Measurements from ENCODE around the gene TBC1D2.

- TF ChIP-seq, protein P1, sequence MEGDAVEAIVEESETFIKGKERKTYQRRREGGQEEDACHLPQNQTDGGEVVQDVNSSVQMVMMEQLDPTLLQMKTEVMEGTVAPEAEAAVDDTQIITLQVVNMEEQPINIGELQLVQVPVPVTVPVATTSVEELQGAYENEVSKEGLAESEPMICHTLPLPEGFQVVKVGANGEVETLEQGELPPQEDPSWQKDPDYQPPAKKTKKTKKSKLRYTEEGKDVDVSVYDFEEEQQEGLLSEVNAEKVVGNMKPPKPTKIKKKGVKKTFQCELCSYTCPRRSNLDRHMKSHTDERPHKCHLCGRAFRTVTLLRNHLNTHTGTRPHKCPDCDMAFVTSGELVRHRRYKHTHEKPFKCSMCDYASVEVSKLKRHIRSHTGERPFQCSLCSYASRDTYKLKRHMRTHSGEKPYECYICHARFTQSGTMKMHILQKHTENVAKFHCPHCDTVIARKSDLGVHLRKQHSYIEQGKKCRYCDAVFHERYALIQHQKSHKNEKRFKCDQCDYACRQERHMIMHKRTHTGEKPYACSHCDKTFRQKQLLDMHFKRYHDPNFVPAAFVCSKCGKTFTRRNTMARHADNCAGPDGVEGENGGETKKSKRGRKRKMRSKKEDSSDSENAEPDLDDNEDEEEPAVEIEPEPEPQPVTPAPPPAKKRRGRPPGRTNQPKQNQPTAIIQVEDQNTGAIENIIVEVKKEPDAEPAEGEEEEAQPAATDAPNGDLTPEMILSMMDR (conservative IDR thresholded peaks at IDR 0.05; ENCODE audit: low read length) = no peak
- TF ChIP-seq EZH2phosphoT487 (IDR thresholded peaks at IDR 0.05; ENCODE audit: borderline replicate concordance, low read depth, low read length) = no peak
Measured at GRCh38 chr9:98235126-98235525, 20.3 kb downstream of the TBC1D2 start.
